GM23338 (cell line): ENCODE measurements around the gene VSIG4. TPM values are rescaled to one million over a fixed set of nuclear protein-coding genes. Genes with fewer than 3 reads are reported as not detected.

Source experiments
- ATAC-seq: fragments of 200-7000 bp; cut with Tn5 transposase; 3 replicates; pipeline ENCODE4 v1.9.1; 2020
- DNase-seq: peaks from one replicate; pipeline ENCODE4 v3.0.0-alpha.2; 2015; ENCODE audit warnings: low spot score
- H2AFZ ChIP-seq: fragments of 200-600 bp; sonication (generic); 2 replicates; pipeline ENCODE4 v1.8.0; 2016; ENCODE audit warnings: antibody characterized with exemption, mild to moderate bottlenecking, moderate library complexity
- H3F3A ChIP-seq: fragments of 200-600 bp; sonication (generic); replicated peaks from 2 replicates; pipeline ENCODE4 v1.8.0; 2017; ENCODE audit warnings: antibody characterized with exemption, mixed run types, low read depth
- H3K27ac ChIP-seq: fragments of 200-600 bp; sonication (generic); 2 replicates; pipeline ENCODE4 v1.6.1; 2016; ENCODE audit warnings: low read depth
- H3K27me3 ChIP-seq: fragments of 200-600 bp; sonication (generic); 2 replicates; pipeline ENCODE4 v1.8.0; 2016; ENCODE audit warnings: mild to moderate bottlenecking, mixed run types, moderate library complexity; ENCODE audit not compliant: insufficient read depth
- H3K36me3 ChIP-seq: fragments of 200-600 bp; sonication (generic); 2 replicates; pipeline ENCODE4 v1.8.0; 2016; ENCODE audit warnings: mild to moderate bottlenecking; ENCODE audit not compliant: insufficient read depth
- H3K4me1 ChIP-seq: fragments of 200-600 bp; sonication (generic); 2 replicates; pipeline ENCODE4 v1.8.0; 2016; ENCODE audit warnings: mild to moderate bottlenecking, moderate library complexity; ENCODE audit not compliant: insufficient read depth
- H3K4me2 ChIP-seq: fragments of 200-600 bp; sonication (generic); 2 replicates; pipeline ENCODE4 v1.7.1; 2017; ENCODE audit warnings: mixed run types
- H3K4me3 ChIP-seq: fragments of 200-600 bp; sonication (generic); 2 replicates; pipeline ENCODE4 v1.6.1; 2016; ENCODE audit warnings: mixed run types
- H3K79me2 ChIP-seq: fragments of 200-600 bp; sonication (generic); replicated peaks from 2 replicates; pipeline ENCODE4 v1.8.0; 2017; ENCODE audit warnings: mild to moderate bottlenecking; ENCODE audit not compliant: insufficient read depth
- H3K9me2 ChIP-seq: fragments of 200-600 bp; sonication (generic); 2 replicates; pipeline ENCODE4 v1.8.0; 2017; ENCODE audit not compliant: insufficient read depth
- H4K20me1 ChIP-seq: fragments of 200-600 bp; sonication (generic); replicated peaks from 2 replicates; pipeline ENCODE4 v1.8.0; 2017; ENCODE audit warnings: mild to moderate bottlenecking; ENCODE audit not compliant: insufficient read depth
- H3K27ac Mint-ChIP-seq: 2 replicates; pipeline ENCODE4 v1.8.0; 2020; ENCODE audit warnings: inconsistent platforms, mild to moderate bottlenecking, moderate library complexity, mixed read lengths
- H3K27me3 Mint-ChIP-seq: 3 replicates; pipeline ENCODE4 v1.8.0; 2022; ENCODE audit warnings: low read depth, mild to moderate bottlenecking, moderate library complexity, mixed read lengths, inconsistent platforms; ENCODE audit not compliant: insufficient read depth, poor library complexity
- H3K36me3 Mint-ChIP-seq: 3 replicates; pipeline ENCODE4 v1.8.0; 2021; ENCODE audit warnings: low read depth, mild to moderate bottlenecking, inconsistent platforms, moderate library complexity, mixed read lengths
- H3K4me1 Mint-ChIP-seq: 3 replicates; pipeline ENCODE4 v1.8.0; 2020; ENCODE audit warnings: mild to moderate bottlenecking, inconsistent platforms, mixed read lengths
- H3K4me3 Mint-ChIP-seq: 3 replicates; pipeline ENCODE4 v1.8.0; 2021; ENCODE audit warnings: moderate library complexity, mild to moderate bottlenecking, inconsistent platforms, mixed read lengths
- H3K9me3 Mint-ChIP-seq: 3 replicates; pipeline ENCODE4 v1.8.0; 2020; ENCODE audit warnings: moderate library complexity, mild to moderate bottlenecking, inconsistent platforms, mixed read lengths
- CREB1 ChIP-seq: fragments of 250-450 bp; sonication (Bioruptor Pico); IDR thresholded peaks from 2 replicates; pipeline ENCODE4 v1.5.0; 2020; ENCODE audit warnings: low read depth, mild to moderate bottlenecking, moderate library complexity
- CTCF ChIP-seq, 2 experiments: fragments of 200-600 bp in 1 of 2; sonication (generic) in 1 of 2; conservative IDR thresholded peaks; 2 replicates each; pipeline versions ENCODE4 v1.5.1 to v1.6.1; 2016 to 2017; ENCODE audit warnings: antibody characterized with exemption in 2 of 2, low read depth in 2 of 2, mild to moderate bottlenecking in 2 of 2, moderate library complexity in 1 of 2
- ETS1 ChIP-seq: IDR thresholded peaks from 2 replicates; pipeline ENCODE4 v1.6.1; 2016; ENCODE audit warnings: antibody characterized with exemption
- EZH2 ChIP-seq: fragments of 200-600 bp; sonication (generic); IDR thresholded peaks from one replicate; pipeline ENCODE4 v1.8.0; 2017; ENCODE audit warnings: antibody characterized with exemption, mild to moderate bottlenecking, low read depth; ENCODE audit not compliant: unreplicated experiment
- EZH2phosphoT487 ChIP-seq: fragments of 200-600 bp; sonication (generic); IDR thresholded peaks from one replicate; pipeline ENCODE4 v1.8.1; 2018; ENCODE audit warnings: antibody characterized with exemption; ENCODE audit not compliant: unreplicated experiment
- JUNB ChIP-seq: IDR thresholded peaks from one replicate; pipeline ENCODE4 v1.6.1; 2016; ENCODE audit warnings: antibody characterized with exemption; ENCODE audit not compliant: unreplicated experiment
- NANOG ChIP-seq: IDR thresholded peaks from 2 replicates; pipeline ENCODE4 v1.6.1; 2016; ENCODE audit warnings: antibody characterized with exemption, borderline replicate concordance
- POLR2AphosphoS5 ChIP-seq: IDR thresholded peaks from 2 replicates; pipeline ENCODE4 v1.6.1; 2016; ENCODE audit warnings: antibody characterized with exemption, low read depth
- REST ChIP-seq: IDR thresholded peaks from one replicate; pipeline ENCODE4 v1.6.1; 2018; ENCODE audit warnings: antibody characterized with exemption; ENCODE audit not compliant: unreplicated experiment
- STAT1 ChIP-seq: IDR thresholded peaks from one replicate; pipeline ENCODE4 v1.6.1; 2016; ENCODE audit warnings: antibody characterized with exemption; ENCODE audit not compliant: unreplicated experiment
- ZNF114 ChIP-seq: fragments of 250-450 bp; sonication (Bioruptor Pico); IDR thresholded peaks from 2 replicates; pipeline ENCODE4 v1.5.0; 2020; ENCODE audit warnings: mild to moderate bottlenecking, moderate library complexity
- ZNF331 ChIP-seq: fragments of 250-450 bp; sonication (Bioruptor Pico); IDR thresholded peaks from 2 replicates; pipeline ENCODE4 v1.5.0; 2020; ENCODE audit warnings: low read depth, mild to moderate bottlenecking, moderate library complexity
- ZNF462 ChIP-seq: fragments of 250-450 bp; sonication (Bioruptor Pico); IDR thresholded peaks from 2 replicates; pipeline ENCODE4 v1.5.0; 2020; ENCODE audit warnings: mild to moderate bottlenecking, moderate library complexity
- long read RNA-seq: library from polyadenylated mRNA; unstranded; transcript quantifications from one replicate; pipeline ENCODE4 v2.0.0, GENCODE V29; 2020; ENCODE audit not compliant: unreplicated experiment
- polyA plus RNA-seq: library from polyadenylated mRNA; unstranded; fragments of >200 nt; fragmentation: Nextera tagmentation; extraction: Ambion mirVana; gene quantifications from 2 replicates; pipeline ENCODE4 v1.2.1, GENCODE V29; 2016
- total RNA-seq: library from RNA; depleted of rRNA; stranded (reverse); fragments of >200 nt; shearing (Covaris generic); gene quantifications from 2 replicates; pipeline ENCODE4 v1.2.3, GENCODE V29; 2014; rRNA removed

VSIG4 gene
- not detected in 2 replicates for total RNA-seq
- polyA plus RNA-seq: not detected in 2 replicates
- long read RNA-seq: 0 reads

GRCh38 chrX:66039944-66040343 lies at the start of gene VSIG4:
VSIG4 (minus strand) TSS chrX:66040080; CDS start chrX:66039998, 82 bp downstream.
- H3K27me3 ChIP-seq: no peaks in the 10 kb centered on the region
- peaks cover 2% of the 10 kb centered on the region for H3K27me3 Mint-ChIP-seq
- TF ChIP-seq NANOG (no peak), CREB1 (CRISPR knock-in tag) (no peak), EZH2 (no peak), ZNF331 (CRISPR knock-in tag) (no peak), JUNB (no peak), REST (no peak), ETS1 (no peak), POLR2AphosphoS5 (no peak), ZNF114 (no peak), STAT1 (no peak), EZH2phosphoT487 (no peak), ZNF462 (no peak), CTCF (conservative IDR thresholded peaks at IDR 0.05; ENCODE audit: low read depth in 2 of 2) (no peak)
- H3K27ac ChIP-seq: no peak within 1 kb of the TSS
- no peaks in the 10 kb centered on the region for H3K79me2 ChIP-seq
- no peaks in the 10 kb centered on the region; the same call in 2 of the 3 replicates for H3K9me3 Mint-ChIP-seq
- ATAC-seq (no peak), DNase-seq (no peak)
- H3K9me2 ChIP-seq: no peaks in the 10 kb centered on the region
- peaks cover 9% of the 10 kb centered on the region; the same call in 2 of the 3 replicates for H3K4me1 Mint-ChIP-seq
- H3K27ac Mint-ChIP-seq: no peak within 1 kb of the TSS
- no peaks in the 10 kb centered on the region; the same call in none of the 2 replicates for H3K4me1 ChIP-seq
- no peak within 1 kb of the TSS for H3K4me3 ChIP-seq
- H3K4me3 Mint-ChIP-seq: no peak within 1 kb of the TSS
- H4K20me1 ChIP-seq: no peaks in the 10 kb centered on the region
- H3K4me2 ChIP-seq: no peak within 1 kb of the TSS
- H3K36me3 Mint-ChIP-seq: no peaks in the 10 kb centered on the region
- no peaks in the 10 kb centered on the region for H3F3A ChIP-seq
- no peak within 1 kb of the TSS for H2AFZ ChIP-seq
- H3K36me3 ChIP-seq: no peaks in the 10 kb centered on the region
